Activated T-helper 9 cell treated with anti-CD3 and anti-CD28 coated beads, Interleukin-2, amount 50 U/mL, for 16 hours (primary cell): Measurements from ENCODE around the gene PROZ.
A peak's percentile ranks its signal among the peaks of the same experiment; 100 is the strongest.

Source experiments
- DNase-seq: peaks from one replicate; pipeline ENCODE4 v3.0.0-alpha.2; 2020; ENCODE audit warnings: low read depth

Gene PROZ

DNA sequence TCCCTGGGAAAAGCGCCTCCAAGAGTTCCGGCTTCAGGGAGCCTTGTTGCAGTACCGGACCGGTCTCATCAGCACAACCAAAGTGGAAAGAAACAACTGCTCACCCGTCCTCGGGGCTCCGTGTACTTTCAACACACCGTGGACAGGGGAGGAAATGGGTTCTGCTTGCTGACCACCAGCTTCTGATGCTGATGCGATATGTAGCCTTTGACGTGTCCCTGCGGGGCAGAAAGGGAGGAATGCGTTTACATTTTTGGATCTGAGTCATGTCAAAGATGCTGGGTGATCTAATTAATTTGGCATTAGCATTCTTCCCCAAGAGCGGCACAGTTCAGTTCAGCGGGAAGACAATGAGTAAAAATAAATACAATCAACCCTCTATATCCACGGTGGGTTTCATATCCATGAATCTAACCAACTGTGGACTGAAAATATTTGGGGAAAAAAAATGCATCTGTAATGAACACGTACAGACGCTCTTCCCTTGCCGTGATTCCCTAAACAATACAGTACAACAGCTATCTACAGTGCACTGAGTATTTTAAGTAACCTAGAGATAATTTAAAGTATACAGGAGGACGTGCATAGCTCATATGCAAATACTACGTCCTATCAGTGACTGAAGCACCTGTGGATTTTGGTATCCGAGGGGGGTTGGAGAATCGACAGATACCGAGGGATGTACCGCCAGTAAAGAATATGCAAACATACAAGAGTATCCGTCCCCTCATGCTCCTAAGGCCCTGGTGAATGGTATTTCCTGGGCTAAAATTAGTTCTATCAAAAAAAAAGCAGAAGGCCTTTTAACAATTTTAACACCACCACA is 19.8 kb downstream of the PROZ start:
- DNase-seq = no peak

DNA sequence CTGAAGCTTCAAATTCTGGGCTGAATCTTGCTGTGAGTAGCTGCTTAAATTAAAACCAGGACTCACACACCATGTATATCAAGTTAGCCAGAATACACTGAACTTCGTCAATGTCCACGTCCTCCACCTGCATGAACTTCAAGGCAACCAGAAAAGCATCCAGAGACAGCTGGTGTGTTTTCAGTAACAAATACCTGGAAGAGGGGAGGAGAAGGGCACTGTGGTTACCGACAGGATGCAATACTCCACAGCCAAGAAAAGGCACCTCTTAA is 20.4 kb downstream of the PROZ start:
- DNase-seq = no peak

DNA sequence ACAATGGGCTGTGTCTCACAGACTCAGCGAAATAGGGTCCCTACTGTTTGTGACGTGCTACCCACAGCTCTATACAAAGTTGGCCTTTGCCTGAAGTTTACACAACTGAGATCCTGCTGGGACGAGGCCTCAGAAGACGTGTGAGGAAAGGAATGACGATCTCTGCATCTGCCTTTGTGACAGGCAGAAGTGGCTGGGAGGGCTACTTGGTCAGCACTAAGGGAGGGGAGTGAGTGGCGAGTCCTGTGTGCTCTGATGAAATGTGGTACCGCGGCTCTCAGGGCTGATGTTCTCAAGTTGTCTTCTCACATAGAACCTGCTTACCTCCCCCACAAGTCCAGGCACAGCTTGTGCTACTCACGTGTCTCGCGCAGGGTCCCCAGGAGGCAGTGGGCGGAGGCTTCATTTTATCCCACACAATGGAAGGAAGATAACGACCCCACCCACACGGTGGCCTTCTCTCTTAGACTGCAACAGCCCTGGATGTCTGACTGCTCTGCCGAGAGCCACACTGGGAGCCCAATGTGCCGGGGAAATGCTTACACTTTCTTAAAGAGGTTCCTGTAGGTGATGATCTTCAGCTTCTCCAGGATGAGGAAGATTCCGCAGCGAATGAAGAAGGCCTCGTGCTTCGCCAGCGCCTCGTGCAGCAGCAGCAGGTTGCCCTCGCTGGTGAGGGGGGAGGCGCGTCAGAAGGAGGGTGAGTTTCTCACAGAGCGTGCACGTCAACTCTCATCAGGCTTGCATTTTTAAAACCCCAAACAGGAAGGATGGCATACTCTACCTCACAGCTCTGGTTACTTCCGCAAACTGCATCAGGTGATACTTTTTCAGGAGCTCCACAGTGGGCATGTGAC is 21.2 kb downstream of the PROZ start:
- DNase-seq = no peak

DNA sequence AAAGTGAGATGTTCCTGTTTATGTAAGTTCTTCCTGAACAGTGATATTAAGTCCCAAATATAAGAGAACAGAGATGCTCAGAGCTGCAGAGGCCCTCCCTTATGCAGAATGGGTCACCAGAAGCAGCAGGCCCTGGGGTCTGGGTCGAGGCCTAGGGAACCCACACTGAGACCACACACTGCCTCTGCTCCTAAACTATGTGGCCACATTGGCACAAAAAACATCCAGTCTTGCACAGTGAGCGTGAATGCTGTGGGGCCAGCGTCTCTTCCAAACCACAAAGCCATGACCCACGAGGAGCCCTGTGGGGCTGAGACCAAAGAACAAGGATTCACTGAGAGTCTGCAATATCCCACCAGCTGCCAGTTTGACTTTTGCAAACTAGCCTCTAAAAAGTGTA is 23.6 kb downstream of the PROZ start:
- DNase-seq = no peak

DNA sequence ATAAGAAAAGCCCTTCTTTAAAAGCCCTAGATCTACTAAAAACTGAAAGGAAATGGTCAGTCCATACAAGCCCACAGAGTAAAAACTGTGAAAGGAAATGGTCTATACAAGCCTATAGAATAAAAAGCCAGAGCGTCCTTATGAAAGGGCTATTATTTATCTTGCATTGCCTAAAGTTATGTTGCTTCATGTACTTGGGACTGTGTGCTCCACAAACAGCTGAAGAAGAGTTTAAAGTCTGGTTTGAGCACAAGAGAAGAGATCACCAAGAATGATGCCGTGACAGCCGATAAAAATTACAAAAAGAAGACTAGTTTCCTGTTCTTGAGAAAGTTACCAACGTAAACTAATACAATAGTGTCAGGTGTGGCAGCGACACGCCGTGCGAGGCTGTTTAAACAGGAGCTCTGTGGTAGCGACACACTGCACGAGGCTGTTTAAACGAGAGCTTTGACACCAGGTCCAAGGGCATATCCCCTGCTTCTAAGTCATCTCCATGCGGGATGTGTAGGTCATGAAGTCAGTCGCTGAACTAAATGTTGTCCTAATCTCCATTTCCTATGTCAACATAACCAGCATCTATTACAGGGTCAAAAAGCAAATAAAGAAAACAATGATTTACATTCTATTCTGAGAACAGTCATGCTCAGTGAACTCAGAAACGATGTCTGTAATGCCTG is 25.1 kb downstream of the PROZ start:
- DNase-seq = no peak

DNA sequence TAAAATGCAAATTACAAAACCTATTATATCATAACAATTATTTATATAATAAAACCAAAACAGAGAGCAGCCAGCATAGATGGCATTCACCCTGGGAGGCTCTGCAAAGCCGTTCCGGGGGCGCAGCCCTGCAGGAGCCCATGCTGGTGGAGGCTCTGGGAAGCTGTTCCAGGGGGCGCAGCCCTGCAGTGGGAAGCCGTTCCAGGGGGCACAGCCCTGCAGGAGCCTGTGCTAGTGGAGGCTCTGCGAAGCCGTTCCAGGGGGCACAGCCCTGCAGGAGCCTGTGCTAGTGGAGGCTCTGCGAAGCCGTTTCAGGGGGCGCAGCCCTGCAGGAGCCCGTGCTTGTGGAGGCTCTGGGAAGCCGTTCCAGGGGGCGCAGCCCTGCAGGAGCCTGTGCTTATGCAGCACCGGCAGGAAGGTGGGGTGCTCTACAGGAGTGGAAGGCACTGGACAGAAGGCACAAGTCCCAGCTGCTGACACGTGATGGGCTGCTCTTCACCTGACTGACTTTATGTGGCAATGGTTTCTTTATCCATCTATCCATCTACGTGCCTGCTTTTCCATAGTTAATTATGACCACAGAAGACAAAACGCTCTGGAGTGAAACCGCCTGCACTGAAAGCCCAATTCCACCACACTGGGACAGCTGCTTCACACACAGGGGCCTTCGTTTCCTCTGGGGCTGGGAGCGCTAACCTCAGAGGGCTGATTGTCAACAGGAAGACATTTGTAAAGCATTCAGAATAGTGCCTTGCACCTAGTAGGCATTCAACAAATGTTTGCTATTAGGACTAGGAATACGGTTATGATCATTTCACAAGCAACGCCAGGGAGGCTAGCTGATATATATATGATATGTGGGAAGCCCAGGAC is 26.4 kb downstream of the PROZ start:
- no peak for DNase-seq

DNA sequence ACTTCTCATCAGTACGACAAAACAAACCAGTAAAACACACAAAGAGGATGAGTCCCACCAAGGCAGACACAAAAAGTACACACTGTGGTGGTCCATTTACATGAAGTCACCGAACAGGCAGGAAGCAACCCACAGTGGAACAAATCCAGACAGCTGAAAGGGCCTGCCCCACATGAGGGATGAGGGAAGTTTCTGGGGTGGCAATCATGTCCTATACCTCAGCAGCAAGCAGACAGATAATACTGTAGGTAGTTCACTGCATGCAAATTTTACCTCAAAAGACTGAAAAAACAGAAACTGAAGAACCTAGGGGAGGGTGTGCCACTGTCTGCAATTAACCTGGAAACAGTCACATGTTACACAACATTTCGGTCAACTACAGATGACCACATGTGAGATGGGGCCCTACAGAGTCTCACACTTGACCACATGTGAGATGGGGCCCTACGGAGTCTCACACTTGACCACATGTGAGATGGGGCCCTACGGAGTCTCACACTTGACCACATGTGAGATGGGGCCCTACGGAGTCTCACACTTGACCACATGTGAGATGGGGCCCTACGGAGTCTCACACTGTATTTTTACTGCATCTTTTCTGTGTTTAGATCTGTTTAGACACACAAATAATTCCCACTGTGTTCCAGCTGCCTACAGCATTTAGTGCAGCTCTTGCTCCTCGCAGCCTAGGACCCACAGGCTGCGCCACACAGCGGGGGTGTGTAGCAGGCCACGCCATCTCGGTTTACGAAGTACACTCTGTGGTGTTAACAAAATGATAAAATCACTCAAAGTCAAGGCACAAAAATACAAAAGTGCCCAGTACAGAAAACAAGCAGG is 27.8 kb downstream of the PROZ start:
- no peak for DNase-seq

DNA sequence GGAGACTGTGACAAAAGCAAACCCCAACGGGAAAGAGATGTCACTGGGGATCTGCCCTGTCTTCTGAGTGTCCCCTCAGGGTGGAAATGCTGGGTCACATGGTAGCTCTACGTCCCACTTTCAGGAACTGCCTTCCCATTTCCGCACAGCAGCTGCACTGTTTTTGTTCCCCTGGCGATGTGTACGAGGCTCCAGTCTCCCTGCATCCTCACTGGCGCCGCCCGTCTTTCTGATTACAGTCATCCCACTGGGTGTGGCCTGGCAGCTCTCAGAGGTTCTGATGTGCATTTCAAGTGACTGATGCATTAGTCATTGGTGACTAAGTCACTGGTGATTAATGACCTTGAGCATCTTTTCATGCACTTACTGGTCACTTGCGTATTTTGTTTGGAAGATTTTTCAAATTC is 28.8 kb downstream of the PROZ start:
- DNase-seq = peak; percentile 57

DNA sequence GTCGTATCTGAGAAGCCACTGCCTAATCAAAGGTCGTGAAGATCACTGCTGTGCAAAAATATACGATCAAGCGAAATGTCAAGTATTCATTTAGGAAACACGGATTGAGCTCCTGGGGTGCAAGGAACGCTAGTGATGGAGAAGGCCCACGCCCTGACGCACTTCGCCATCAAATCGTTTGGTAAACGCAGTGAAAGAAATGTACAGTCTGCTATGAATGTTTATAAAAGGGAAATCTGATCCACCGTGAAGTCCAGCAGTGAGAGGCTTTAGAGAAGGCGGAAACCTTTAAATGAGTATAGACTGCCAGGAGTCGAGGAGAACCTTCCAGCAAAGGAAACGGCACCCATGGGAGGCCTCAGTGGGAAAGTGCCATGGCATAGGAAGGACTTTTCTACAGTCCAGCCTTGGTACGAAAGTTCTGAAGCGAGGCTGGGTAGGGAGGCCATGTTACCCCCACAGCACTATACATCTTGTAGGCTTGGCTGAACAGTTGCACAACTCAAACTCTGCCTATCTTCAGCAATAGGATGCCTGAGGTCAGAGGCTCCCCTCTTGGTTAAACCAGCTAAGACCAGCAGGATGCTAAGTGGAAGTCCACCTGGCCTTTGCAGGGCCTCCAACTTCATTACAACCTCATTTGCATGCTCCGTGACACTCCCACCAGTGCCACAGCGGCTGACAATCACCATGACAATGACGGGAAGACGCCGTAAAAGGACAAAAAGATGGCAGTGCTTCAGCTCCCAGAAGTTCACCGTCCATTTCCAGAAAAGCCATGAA is 29.6 kb downstream of the PROZ start:
- no peak for DNase-seq

DNA sequence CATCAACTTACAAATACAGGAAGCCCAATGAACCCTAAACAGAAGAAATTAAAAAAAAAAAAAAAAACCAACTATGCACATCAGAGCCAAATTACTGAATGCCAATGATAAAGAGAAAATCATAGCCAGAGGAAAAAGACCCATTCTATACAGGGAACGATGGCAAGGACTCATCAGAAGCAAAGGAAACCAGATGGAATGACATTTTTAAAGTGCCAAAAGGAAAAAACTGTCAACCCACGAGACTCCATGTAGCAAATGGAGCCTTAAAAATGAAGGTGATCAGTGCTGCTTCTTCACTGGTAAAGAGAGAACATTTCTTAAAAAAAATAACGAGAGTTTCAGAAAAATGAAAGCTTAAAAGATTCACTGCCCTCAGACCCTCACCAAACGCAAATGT is 31.7 kb downstream of the PROZ start:
- no peak for DNase-seq

DNA sequence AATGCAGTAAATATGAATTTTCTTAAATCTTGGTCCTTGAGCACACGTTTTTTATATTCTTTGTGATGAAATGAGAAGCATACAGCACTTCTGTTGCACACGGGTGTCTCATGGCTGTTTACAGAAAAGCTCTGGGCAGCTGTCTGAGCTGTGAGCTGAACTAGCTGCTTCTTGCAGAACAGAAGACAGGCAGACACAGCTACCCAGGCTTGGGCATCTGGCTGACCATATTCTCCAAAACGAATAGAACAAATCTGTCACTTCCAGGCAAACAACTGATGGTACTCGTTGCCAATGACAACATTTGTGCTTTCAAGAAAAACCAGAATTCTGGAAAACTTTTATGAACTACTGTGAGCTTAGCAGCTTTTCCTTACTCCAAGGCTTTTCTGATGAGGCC is 33.8 kb downstream of the PROZ start:
- DNase-seq = no peak

DNA sequence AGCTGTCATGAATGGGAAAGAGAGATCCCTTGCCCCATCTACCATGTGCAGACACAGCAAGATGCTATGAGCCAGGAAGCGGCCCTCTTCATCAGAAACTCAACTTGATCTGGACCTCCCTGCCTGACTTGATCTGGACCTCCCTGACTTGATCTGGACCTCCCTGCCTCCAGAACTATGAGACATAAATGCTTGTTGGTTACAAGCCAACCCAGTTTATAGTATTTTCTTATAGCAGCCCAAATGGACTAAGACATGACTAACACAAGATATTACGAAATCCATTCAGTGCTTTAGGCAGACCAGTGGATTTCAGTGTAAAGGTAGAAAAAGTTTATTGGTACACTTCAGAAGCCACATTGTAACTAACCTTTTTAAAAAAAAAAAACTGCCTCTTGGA is 34.5 kb downstream of the PROZ start:
- DNase-seq = no peak

DNA sequence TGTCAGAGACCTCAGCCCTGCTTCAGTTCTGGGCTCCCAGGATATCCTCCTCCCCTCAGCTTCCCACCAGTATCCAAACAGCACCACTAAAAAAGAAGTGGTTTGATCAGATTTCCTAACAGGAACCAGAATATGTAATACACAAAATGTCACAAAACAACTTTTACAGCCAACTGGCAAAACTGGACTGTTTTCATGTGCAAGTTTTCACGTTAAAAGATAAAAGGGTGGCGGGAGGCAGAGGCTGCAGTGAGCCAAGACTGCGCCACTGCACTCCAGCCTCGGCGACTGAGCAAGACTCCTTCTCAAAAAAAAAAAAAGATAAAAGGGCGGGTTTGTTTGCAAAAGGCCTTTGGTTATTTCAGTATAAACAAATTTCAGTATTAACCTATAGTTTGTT is 36.9 kb downstream of the PROZ start:
- no peak for DNase-seq

DNA sequence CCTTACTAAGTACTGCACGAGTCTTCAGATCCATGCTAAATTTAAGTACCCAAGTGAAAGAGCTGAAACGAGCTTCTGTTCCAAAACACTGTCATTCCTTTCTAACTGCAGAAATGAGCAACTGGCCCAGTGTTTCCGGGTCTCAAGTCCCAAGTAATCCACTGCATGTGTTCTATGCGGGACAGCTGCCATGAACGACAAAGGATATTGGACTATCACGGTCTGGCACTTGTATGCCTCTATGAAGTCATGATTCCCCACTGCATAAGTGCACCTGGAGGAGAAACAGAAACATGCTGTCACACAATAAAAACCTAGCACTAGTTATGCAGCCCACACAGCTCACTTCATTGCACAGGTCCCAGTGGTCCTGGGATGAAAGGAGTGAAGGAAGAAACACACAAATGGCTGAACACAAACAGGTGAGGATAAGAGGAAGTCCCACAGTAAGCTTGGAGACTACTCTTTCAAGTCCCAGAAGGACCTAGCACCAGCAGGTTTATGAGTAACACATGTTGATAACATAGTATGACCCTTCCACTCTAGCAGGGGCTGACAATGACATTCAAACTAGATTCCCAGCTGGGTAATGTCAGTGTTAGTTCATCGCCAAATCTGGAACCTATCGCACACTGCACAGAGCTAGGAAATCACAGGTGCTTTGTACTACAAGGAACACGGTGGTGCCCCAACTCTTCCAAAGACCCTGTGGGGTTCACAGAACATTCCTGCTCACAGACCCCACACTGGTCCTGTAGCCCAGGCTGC is 38.7 kb downstream of the PROZ start:
- no peak for DNase-seq

DNA sequence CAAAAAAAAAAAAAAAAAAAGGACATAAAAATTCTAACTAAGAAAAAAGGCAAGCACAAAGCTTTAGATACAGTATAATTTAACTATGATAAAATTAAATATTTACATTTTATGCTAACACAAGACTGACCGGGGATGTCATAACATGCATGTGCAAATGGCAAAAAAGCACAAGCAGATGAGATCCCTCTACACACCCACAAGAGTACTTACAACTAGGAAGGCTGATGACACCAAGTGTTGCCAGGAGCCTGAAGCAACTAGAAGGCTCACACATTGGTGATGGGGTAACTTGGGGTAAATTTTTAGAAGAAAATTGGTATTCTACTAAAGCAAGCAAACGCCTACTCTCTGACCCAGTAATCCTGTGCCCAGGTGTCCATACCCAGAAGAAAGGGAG is 43.4 kb downstream of the PROZ start:
- DNase-seq = no peak

DNA sequence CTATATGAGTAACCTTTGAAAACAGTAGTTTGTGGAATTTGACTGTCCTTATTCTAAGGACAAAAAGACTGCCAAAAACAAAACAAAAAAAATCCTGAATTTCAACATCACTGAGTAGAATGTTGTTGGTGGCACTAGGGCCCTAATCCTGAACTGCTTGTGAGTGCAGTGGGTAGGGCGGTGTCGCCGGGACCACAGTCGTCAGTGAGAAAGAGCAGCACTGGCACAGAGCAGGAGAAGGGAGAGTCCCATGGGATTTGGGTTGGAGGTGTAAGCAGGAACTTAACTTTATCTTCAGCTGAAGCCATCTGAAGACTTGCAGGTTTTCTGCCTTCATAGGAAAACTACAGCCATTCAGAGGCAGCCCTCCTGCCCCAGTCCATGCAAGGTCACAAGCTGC is 44.5 kb downstream of the PROZ start:
- no peak for DNase-seq

DNA sequence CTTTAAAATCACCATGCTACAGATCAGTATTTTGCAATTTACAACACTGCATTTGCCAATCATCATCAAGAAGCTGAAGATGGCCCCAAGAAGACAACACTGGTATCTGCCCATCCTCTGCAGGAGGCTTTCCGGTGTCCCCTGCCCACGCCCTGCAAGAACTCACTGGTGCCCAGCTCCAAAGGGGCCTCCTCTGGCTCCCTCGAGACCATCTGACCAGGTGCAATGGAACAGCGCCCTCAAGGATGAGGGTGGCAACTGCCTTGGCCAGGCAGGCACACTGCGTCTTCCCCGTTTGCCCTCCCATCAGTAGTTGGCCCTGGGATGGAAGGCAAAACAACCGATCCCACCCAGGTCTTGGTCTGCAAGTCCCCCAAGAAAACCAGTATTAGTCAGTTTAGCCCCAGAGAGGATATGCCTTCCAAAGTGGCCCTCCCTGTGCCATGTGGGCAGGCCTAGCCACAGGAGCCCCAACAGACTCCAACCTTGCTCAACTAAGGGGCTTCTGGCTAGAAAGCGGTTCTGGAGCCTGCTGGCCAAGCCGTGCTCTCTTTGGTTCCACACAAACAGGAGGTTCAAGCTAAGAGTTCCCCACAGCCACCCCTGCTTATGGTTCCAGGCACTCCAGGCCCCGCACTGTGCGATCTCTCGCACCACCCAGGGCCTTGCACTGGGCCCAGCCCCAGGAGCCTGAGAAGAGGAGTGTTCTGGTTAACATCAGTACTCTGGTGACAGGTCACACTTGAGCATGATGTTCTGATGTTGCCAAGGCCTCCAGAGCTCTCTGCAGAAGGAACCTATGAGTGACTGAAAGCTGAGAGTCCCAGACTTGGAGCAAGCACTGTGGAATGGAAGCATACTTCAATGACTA is 45.3 kb downstream of the PROZ start:
- no peak for DNase-seq

DNA sequence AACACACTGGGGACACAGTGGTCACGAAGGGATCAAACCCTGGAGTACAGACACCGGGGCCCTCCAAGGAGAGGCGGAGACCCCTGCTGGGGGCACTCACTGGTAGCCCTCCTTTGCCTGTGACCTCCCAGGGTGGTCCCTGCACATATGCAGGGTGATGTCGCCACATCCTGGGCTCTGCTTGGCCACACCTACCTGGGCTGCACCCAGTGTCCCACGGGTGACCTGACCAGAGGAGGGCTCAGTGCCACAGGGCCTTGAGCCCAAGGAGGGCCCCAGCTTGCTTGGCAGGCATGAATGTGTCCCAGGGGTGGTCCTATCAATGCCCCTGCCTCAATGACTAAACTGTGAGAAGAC is 45.9 kb downstream of the PROZ start:
- DNase-seq = no peak

DNA sequence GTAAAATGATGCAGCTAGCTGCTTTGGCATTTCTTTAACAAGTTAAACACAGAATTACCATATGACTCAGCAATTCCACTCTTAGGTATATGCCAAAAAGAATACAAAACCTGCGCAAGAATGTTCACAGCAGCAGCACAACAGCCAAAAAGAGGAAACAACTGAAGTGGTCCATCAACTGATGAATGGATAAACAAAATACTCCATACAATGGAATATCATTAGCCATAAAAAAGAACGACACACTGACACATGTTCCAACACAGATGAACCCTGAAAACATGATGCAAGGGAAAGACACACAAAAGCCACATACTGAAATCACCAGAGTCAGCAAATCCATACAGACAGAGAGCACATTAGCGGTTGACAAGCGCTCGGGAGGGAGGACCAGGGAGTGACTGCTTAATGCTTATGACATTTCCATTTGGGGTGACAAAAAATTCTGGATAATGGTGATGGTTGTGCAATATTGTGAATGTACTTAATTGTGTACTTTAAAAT is 47.0 kb downstream of the PROZ start:
- no peak for DNase-seq
